ENCODE measurements around the gene RAPGEF4.

RAPGEF4 gene

GRCh38 chr2:172761306-172761705, 25.7 kb downstream of the RAPGEF4 start:
- no peak for DNase-seq (ENCODE audit: extremely low read depth, low read depth)
- TF ChIP-seq CTCF (IDR thresholded peaks at IDR 0.05; ENCODE audit: low read depth, low read length), result no peak

- no peak for DNase-seq (ENCODE audit: extremely low read depth, low read depth)
- TF ChIP-seq CTCF (IDR thresholded peaks at IDR 0.05; ENCODE audit: low read depth, low read length), result no peak
Observed at GRCh38 chr2:172762574-172762973, 26.9 kb downstream of the RAPGEF4 start.

- TF ChIP-seq CTCF (IDR thresholded peaks at IDR 0.05; ENCODE audit: low read depth, low read length), result no peak
- DNase-seq (ENCODE audit: extremely low read depth, low read depth), result no peak
Observed at GRCh38 chr2:172763079-172763478, 27.4 kb downstream of the RAPGEF4 start.

- no peak for TF ChIP-seq CTCF (IDR thresholded peaks at IDR 0.05; ENCODE audit: low read depth, low read length)
- DNase-seq (ENCODE audit: extremely low read depth, low read depth), result no peak
Observed at GRCh38 chr2:172765662-172766061, 30.0 kb downstream of the RAPGEF4 start.

- no peak for TF ChIP-seq CTCF (IDR thresholded peaks at IDR 0.05; ENCODE audit: low read depth, low read length)
- DNase-seq (ENCODE audit: extremely low read depth, low read depth), result no peak
Observed at GRCh38 chr2:172768401-172768800, 32.8 kb downstream of the RAPGEF4 start.

GRCh38 chr2:172769879-172770278, 34.2 kb downstream of the RAPGEF4 start:
- DNase-seq (ENCODE audit: extremely low read depth, low read depth), result no peak
- no peak for TF ChIP-seq CTCF (IDR thresholded peaks at IDR 0.05; ENCODE audit: low read depth, low read length)

GRCh38 chr2:172770887-172771286, 35.2 kb downstream of the RAPGEF4 start:
- TF ChIP-seq CTCF (IDR thresholded peaks at IDR 0.05; ENCODE audit: low read depth, low read length), result no peak

More at GRCh38 chr2:172770887-172771286, 35.2 kb downstream of the RAPGEF4 start:
- DNase-seq (ENCODE audit: extremely low read depth, low read depth), result no peak

Measured in AG09319 (cell line).